IPS DF 19.7 (cell line): Measurements from ENCODE around the gene ZNF527.
"Not testable (repeated sequence)": the region's sequence is repeated elsewhere in the genome, so short reads cannot be mapped to it uniquely, and the experiment has no call there.

Source experiments
- DNase-seq: peaks from one replicate; pipeline ENCODE4 v3.0.0-alpha.2; 2013; ENCODE audit warnings: low read depth, low spot score

Gene ZNF527

DNA sequence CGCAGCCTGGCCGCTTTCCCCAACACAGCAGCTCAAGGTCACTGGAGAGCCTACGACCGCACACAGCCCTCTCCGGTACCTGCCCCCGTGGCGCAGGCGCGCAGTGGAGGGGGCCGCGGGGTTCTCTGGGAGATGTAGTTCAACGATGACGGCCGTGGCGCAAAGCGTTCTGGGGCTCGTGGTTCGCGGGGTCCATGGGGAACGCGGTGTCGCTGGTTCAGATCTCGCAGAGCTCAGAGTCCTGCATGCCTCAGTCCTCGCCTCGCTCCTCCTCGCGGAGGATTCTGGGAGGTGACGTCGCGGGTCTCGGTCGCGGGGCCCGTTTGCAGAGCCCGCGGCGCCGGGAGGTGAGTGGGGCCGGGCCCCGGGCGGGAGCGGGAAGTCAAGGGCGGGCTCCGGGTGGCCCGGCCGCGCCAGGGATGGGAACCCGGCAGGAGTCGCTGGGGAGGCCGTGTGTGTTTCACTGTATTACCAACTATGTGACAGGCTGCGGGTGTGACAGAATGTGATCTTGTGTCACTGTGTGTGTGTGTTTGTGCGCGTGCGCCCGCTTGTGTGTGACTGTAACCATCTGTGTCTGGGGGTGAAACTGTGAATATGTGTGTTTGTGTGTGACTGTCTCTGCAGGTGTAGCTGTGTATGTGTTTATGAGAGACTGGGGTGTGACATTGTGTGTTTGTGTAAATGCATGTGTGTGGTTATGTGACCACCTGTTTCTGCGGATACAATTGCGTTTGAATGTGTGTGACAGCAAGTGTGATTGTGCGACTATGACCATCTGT is at the start of gene ZNF527:
TSS of gene ZNF527 (plus strand) at position 220 of the 782 bp plus-strand sequence. CDS start 3,100 bp downstream, outside the sequence.
- DNase-seq = peak; percentile 94

DNA sequence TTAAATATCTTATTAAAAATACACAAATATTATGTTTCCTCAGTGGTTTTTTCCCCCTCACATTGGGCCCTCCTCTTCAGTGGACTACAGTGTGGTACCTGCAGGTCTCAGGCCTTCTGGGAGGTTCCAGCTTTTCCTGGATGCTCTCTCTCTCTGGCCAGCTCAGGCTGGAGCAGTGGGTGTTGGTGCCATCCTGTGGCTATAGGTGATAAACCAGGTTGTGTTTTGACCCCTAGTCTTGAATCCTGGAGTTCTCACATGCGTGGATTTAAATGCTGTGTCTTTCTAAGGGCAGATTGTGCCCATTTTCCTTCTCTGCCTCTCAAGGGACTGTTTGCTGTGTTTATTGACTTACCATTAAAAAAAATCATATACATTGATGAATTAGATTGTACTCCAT is 41.2 kb upstream of the ZNF527 start:
- DNase-seq = no peak

DNA sequence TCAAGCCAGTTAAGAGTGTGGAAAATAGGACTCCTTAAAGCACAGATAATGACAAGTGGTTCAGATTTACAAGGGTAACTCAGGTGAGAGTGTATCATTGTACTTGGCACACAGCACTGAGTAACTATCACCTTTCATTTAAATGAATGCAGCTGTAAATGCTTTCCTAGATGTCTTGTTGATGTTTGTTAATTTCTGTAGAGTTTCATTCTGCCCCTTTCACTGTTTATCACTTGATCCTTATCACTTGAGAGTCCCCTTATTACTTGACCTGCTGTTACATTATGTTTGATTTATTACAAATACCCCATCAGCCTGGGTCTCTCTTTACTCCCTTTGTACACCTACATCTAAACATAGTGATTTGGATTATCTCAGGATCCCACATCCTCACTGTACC is 38.1 kb upstream of the ZNF527 start:
- DNase-seq = no peak

DNA sequence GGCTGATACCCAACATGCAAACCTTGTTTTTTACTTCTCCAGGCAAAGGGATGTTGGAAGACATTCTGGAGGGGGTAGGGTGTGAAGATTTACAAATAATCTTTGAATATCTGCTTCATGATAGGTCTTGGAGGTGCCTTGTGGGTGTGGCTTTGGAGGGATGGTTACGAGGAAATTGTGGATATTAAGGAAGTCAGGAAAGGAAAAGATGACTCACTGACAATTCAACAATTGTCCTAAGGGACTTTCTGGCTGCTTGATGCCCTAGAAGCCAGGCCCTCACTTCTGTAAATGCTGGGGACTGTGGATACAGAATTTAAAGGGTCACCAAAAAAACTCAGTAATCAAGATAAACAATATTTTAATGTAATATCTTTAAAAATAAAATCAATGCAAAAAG is 37.4 kb upstream of the ZNF527 start:
- no peak for DNase-seq

DNA sequence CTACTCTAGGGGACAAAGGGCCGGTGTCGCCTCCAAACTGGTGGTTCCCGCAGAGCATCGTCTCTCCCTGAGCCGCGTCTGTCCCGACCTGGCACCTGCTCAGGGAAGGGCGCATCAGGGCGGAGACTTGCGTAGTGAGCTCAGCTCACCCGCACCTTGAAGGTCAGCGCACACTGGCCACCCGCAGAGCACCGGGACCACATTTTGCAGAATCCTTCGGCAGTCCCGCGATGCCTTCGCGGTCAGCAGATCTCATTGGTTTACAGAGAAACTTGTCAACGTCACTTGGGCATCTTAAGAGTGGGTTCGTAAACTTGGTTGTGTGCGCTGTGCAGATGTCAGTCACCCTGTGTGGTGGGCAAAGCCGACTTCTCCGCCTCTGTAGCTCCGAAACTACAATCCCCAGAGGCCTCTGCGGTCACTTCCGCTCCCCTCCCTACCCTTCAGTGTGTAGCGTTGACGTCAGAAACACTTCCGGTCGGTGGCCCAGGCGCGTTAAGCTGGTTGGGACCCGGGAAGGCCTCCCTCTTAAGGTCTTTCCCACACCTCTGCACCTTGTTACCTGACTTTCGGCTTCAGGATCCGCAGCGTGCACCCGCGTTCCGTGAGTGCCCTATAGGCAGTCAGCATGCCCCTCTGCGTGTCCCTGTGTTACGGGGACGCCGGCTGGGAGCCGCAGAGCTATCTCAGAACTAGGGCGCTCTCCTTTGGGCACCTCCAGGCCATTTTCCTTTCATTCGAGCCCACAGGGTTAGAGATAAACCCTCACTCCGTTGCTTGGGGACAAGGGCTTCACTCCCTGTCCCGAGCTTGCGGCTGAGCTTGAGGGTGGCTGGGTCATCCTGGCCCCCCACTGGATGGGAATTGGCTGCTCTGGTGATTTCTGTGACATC is 36.5 kb upstream of the ZNF527 start:
- peak; percentile 85 for DNase-seq

DNA sequence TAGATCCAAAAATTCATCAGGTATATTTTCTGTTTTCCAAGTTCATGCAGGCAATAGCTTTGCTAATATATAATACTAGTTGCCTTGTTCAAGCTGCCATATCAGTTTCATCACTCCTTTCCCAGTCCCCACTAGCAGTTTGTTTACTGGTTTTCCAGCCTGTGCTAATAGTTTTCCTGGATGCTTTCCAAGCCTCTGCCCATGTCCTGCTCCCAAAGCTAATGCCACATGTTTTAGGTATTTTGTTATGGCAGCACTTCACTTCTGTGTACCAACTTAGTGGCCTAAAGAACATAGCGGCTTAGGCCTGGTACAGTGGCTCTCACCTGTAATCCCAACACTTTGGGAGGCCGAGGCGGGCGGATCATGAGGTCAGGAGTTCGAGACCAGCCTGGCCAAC is 28.1 kb upstream of the ZNF527 start:
- DNase-seq = no peak

DNA sequence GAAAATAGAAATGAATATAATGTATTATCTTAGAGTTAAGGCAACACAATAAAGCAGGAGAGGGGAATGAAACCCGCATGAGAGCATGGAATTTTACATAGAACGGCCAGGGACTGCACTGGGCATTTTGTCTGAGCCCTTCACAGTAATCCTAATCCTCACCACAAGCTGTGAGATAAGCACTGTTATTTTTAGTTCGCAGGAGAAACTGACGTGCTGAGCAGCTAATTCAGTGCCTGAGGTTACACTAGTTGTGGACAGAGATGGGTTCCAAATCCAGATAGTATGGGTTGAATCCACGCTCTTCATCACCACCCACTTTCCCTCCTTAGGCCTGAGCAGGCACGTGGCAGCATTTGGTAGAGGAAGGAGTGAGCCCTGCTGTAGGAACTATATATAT is 24.8 kb upstream of the ZNF527 start:
- no peak for DNase-seq

DNA sequence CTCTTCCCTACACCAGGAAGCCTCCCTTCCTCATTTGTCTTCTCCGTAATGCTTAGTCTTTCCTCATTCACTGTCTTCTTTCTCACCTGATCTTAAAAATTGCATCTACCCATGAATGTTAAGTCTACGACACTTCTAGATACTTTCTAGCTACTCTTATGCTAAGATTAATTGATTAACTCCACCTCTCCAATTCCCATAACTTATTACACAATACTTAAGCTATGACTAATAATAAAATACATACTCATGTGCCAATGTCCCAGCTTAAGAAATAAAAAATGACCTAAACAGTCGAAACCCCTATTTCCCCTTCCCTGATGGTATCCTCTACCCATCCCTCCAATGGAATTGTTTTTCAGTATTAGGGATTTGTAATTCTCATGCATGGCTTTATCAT is 22.8 kb upstream of the ZNF527 start:
- no peak for DNase-seq

DNA sequence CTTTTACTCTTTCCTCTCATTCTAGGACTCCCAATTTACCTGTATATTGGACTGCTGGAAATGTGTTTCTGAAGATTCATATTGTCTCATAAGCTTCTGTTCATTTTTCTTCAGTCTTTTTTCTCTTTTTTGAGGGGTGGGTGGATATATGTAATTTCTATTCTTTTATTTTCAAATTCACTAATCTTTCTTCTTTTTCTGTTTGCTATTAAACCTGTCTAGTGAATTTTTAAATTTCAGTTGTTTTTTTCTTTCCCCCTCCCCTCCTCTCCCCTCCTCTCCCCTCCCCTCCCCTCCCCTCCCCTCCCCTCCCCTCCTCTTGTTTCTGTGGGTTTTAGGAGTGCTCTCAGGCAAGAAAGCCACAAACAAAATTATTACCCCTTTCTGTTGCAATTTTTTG is 16.9 kb upstream of the ZNF527 start:
- DNase-seq = no peak

DNA sequence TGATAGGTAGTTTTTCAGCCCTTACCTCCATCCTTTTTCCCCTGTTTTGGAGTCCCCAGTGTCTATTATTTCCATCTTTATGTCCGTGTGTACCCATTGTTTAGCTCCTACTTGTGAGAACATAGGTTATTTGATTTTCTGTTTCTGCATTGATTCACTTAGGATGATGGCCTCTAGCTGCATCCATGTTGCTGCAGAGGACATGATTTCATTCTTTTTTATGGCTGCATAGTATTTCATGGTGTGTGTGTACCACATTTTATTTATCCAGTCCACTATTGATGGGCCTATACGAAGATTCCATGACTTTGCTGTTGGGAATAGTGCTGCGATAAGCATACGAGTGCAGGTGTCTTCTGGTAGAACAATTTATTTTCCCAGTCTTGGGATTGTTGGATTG is 15.0 kb upstream of the ZNF527 start:
- no peak for DNase-seq

DNA sequence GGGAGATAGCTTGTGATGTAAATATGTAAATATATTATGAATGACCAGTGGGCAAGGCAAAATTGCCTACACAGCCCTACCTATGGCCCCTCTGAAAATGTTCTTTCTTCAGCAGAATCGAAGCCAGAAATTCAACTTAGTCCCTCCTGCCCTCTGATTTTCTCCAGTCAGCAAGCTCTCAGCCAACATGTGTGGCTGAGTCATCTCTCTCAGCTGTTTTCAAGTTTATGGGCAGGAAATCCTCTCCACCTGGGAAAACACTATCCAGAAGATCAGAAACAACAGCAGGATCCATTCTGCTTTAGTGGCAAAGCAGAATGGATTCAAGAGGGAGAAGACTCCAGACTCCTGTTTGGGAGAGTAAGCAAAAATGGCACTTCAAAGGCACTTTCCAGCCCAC is 8.9 kb upstream of the ZNF527 start:
- no peak for DNase-seq

DNA sequence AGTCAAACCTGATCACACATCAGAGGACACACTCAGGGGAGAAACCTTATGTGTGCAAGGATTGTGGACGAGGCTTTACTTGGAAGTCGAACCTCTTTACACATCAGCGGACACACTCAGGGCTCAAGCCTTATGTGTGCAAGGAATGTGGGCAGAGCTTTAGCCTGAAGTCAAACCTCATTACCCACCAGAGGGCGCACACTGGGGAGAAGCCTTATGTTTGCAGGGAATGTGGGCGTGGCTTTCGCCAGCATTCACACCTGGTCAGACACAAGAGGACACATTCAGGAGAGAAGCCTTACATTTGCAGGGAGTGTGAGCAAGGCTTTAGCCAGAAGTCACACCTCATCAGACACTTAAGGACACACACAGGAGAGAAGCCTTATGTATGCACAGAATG is 8.2 kb upstream of the ZNF527 start:
- DNase-seq = peak; percentile 56

DNA sequence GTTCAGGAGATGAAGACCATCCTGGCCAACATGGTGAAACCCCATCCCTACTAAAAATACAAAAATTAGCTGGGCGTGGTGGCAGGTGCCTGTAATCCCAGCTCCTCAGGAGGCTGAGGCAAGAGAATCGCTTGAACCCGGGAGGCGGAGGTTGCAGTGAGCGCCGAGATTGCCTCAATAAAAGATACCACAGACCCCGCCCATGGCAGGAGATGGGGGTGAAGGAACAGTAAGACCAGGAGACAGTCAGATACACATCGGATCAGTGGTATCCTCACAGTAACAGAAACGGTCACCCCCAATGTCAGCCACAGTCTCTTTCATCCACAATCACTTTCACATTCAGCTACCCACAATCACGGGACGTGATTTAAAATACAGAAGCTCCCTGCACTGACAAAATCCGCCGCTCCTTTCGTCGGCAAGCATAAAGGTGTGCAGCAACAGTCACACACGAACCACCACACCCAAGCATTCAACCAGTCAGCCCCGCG is 466 bp upstream of the ZNF527 start:
- not testable (repeated sequence) for DNase-seq

DNA sequence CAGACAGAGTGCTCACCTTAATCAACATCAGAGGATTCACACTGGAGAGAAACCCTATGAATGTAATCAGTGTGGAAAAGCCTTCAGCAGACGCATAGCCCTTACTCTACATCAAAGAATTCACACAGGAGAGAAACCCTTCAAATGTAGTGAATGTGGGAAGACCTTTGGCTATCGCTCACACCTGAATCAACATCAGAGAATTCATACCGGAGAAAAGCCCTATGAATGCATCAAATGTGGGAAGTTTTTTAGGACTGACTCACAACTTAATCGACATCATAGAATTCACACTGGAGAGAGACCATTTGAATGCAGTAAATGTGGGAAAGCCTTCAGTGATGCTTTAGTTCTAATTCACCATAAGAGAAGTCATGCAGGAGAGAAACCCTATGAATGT is 18.3 kb downstream of the ZNF527 start:
- DNase-seq = no peak

DNA sequence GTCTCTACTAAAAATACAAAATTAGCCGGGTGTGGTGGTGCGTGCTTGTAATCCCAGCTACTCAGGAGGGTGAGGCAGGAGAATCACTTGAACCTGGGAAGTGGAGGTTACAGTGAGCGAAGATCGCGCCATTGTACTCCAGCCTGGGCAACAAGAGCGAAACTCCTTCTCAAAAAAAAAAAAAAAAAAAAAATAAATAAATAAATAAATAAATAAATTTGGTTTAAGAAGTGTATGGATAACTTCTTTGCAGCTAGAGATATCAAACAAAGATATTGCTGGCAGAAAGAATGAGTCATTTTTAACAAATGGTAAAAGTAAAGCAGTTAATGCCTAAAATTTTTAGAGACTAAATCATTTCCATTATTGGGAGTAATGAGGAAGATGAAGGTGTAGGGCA is 20.5 kb downstream of the ZNF527 start:
- DNase-seq = not testable (repeated sequence)

DNA sequence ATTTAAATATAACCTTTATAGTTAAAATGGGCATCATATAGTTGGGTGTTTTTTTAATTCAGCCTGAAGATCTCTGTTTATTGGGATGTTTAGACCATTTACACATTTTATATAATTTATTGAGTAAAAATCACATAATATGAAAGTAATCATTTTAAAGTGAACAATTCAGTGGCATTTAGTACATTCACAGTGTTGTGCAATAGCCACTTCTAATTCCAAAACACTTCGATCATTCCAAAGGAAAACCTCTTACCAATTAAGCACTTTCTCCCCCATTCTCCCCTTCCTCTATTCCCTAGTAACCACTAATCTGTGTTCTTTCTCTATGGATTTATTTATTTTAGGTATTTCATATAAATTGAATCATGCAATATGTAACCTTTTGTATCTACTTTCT is 30.2 kb downstream of the ZNF527 start:
- DNase-seq = no peak

DNA sequence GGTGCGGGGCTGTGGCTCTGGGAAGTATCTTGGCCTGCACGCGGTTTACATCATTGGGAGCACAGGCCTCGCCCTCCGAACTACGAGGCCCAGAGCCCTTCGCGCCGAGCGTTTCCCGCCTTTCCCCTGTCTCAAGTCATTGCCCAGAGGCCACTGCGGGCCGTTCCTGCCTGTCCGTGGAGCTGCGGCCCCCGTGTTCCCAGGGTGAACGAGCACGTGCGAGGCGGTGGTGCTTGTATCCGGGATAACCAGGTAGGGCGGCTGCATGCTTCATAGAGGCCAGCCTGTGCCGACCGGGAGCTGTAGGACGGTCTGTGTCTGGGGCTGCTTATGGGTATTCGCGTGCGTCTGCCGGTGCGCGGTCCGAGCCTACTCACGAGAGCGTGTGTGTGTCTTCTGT is 32.5 kb downstream of the ZNF527 start:
- DNase-seq = no peak

DNA sequence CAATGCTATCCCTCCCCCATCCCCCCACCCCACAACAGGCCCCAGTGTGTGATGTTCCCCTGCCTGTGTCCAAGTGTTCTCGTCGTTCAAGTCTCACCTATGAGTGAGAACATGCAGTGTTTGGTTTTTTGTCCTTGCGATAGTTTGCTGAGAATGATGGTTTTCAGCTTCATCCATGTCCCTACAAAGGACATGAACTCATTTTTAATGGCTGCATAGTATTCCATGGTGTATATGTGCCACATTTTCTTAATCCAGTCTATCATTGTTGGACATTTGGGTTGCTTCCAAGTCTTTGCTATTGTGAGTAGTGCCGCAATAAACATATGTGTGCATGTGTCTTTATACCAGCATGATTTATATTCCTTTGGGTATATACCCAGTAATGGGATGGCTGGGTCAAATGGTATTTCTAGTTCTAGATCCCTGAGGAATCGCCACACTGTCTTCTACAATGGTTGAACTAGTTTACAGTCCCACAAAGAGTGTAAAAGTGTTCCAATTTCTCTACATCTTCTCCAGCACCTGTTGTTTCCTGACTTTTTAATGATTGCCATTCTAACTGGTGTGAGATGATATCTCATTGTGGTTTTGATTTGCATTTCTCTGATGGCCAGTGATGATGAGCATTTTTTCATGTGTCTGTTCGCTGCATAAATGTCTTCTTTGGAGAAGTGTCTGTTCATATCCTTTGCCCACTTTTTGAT is 35.4 kb downstream of the ZNF527 start:
- not testable (repeated sequence) for DNase-seq

DNA sequence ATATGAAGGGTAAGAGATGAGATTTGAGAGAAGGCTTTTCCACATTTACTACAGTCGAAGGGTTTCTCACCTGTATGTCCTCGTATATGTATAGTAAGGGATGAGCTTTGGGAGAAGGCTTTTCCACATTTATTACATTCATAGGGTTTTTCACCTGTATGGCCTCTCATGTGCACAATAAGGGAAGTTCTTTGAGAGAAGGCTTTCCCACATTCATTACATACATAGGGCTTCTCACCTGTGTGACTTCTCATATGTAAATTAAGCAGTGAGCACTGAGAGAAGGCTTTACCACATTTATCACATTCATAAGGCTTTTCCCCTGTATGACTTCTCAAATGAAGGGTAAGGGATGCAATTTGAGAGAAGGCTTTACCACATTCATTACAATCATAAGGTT is 41.8 kb downstream of the ZNF527 start:
- no peak for DNase-seq

DNA sequence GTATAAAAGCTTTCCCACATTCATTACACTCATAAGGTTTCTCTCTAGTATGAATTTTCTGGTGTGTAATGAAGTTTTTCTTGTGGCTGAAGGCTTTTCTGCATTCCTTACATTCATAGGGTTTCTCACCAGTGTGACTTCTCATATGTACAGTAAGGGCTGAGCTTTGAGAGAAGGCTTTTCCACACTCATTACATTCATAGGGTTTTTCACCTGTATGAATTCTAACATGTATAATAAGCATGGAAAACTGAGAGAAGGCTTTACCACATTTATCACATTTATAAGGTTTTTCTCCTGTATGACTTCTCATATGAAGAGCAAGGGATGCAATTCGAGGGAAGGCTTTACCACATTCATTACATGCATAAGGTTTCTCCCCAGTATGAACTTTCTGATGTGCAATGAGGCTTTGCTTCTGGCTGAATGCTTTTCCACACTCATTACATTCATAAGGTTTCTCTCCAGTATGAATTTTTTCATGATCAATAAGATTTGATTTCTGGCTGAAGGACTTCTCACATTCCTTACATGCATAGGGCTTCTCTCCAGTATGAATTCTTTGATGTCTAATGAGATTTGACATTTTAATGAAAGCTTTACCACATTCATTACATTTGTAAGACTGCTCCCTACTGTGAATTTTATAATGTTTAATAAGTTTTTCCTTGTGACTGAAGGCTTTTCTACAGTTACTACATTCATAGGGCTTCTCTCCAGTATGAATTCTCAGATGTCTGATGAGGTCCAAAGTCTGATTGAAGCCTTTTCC is 42.6 kb downstream of the ZNF527 start:
- DNase-seq = no peak
